Upper lobe of left lung (tissue), 4 donors: Measurements from ENCODE around the gene TMEFF1.

ENCODE experiments used
- CTCF ChIP-seq, 6 experiments: fragments of 450-650 bp in 4 of 6; fragments of 200-600 bp in 2 of 6; sonication (generic) in 2 of 6; IDR thresholded peaks; one replicate each; pipeline ENCODE4 v1.5.1; 2016 to 2019; ENCODE audit warnings: antibody characterized with exemption in 6 of 6
- POLR2A ChIP-seq, 4 donors: fragments of 450-650 bp; IDR thresholded peaks; one replicate each; pipeline ENCODE4 v1.5.1; 2016 to 2017; ENCODE audit warnings: antibody characterized with exemption in 4 of 4, mild to moderate bottlenecking in 2 of 4

GRCh38 chr9:100540327-100540726 lies 67.4 kb downstream of the TMEFF1 start:
- no peak for TF ChIP-seq POLR2A (IDR thresholded peaks at IDR 0.05)
- TF ChIP-seq CTCF (IDR thresholded peaks at IDR 0.05): no peak
